ENCODE results near the gene WEE1.
"Not testable (repeated sequence)": the region's sequence is repeated elsewhere in the genome, so short reads cannot be mapped to it uniquely, and the experiment has no call there.

WEE1 gene

DNA sequence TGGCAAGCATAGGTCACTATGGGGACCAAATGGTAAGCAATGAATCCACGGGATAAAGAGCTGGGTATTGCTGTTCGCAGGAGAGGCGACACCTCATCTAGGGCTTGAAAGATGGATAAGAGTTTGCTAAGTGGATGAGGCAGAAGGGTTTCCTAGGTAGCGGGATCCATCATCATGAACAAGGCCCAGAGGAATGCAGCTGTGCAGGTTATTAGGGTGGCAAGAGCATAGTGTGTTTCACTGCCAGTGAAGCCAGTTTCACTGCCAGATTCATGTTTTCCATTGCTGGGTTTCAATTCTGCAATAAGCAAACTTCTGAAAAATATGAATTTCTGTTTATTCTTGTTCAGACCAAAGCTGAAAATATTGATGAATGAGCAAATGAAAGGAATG lies 27.2 kb downstream of the WEE1 start:
- no peak for DNase-seq (ENCODE audit: low spot score)
- Histone ChIP-seq H3K4me3 (no peak overlapping the region), H3K27ac (no peak overlapping the region)
- TF ChIP-seq, protein P1, sequence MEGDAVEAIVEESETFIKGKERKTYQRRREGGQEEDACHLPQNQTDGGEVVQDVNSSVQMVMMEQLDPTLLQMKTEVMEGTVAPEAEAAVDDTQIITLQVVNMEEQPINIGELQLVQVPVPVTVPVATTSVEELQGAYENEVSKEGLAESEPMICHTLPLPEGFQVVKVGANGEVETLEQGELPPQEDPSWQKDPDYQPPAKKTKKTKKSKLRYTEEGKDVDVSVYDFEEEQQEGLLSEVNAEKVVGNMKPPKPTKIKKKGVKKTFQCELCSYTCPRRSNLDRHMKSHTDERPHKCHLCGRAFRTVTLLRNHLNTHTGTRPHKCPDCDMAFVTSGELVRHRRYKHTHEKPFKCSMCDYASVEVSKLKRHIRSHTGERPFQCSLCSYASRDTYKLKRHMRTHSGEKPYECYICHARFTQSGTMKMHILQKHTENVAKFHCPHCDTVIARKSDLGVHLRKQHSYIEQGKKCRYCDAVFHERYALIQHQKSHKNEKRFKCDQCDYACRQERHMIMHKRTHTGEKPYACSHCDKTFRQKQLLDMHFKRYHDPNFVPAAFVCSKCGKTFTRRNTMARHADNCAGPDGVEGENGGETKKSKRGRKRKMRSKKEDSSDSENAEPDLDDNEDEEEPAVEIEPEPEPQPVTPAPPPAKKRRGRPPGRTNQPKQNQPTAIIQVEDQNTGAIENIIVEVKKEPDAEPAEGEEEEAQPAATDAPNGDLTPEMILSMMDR (IDR thresholded peaks at IDR 0.05), result no peak

DNA sequence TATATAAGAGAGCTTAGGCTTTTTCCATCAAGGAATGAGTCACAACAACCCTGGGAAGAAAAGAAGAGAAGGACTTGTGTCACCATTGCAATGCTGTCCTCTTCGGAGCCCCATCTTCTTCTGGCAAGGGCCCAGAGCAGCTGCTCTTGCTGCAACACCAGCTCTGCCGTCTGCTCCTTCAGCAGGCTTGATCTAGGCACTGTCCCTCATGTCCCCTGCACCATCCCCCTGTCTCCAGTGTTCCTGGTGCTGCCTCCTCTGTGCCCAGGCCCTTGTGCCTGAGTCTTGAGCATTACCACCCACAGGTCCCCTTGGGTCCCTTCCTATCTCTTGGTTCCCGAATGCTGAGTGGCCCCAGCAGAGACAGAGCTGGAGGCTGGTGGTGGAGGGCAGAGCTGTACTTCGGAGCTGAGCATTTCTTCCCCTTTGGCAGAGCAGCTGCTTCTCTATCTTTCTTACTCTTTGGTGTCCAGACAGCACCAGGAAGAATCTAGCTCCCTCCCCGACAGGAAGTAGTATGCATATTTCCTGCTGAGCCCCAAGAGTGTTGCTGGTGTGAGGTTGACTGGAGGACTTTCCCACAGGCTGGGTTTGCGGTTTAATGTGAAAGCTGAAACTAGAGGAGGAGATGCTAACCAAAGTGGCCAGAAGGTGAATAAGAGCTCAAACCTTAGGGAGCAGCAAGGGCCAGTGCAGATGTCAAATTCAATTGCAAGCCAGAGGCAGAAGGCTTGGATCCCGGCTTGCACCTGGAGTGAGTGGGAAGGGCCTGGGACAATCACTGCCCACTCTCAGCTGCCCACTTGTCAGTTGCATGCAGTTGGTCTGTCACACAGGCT lies 27.8 kb downstream of the WEE1 start:
- Histone ChIP-seq H3K4me3 (no peak overlapping the region), H3K27ac (no peak overlapping the region)
- DNase-seq (ENCODE audit: low spot score), result no peak
- TF ChIP-seq, protein P1 (IDR thresholded peaks at IDR 0.05), result no peak

DNA sequence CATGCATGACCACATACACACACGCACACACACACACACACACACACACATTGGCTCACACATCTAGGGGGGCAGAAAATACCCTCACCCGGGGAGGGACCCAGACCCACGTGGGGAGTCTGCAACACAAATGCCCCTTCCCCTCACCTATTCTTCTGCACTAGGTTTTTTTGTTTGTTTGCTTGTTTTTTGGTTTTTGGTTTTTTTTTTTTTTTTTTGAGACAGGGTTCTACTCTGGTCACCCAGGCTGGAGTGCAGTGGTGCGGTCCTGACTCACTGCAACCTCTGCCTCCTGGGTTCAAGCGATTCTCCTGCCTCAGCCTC lies 28.4 kb downstream of the WEE1 start:
- no peak for DNase-seq (ENCODE audit: low spot score)
- TF ChIP-seq, protein P1 (IDR thresholded peaks at IDR 0.05), result no peak
- Histone ChIP-seq H3K4me3 (no peak overlapping the region), H3K27ac (no peak overlapping the region)

DNA sequence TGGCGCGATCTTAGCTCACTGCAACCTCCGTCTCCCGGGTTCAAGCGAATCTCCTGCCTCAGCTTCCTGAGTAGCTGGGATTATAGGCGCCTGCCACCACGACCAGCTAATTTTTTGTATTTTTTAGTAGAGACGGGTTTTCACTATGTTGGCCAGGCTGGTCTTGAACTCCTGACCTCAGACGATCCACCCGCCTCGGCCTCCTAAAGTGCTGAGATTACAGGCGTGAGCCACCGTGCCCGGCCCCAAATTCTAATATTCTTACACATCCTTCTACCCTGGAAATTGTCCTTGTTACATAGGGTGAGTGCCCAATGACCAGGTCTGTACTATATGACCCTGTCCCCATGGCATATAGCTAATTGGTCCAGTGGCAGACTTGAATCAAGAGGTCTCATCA lies 29.7 kb downstream of the WEE1 start:
- DNase-seq (ENCODE audit: low spot score); H3K4me3 ChIP-seq; H3K27ac ChIP-seq: not testable (repeated sequence)

DNA sequence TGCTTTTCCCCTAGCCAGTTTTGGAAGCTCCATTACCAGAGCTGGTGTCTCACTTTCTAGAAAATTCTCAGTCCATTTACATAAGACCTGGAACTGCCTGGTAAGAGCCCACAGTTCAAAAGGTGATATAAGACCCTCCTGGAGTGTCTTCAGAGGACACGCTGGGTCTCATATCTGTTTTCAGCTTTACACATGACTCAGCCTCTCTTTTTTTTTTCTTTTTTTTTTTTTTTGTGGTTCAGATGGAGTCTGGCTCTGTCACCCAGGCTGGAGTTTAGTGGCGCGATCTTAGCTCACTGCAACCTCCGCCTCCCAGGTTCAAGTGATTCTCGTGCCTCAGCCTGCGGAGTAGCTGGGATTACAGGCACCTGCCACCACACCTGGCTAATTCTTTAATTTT lies 30.7 kb downstream of the WEE1 start:
- Histone ChIP-seq H3K4me3 (no peak overlapping the region), H3K27ac (no peak overlapping the region)
- DNase-seq (ENCODE audit: low spot score), result no peak
- TF ChIP-seq, protein P1 (IDR thresholded peaks at IDR 0.05), result no peak

DNA sequence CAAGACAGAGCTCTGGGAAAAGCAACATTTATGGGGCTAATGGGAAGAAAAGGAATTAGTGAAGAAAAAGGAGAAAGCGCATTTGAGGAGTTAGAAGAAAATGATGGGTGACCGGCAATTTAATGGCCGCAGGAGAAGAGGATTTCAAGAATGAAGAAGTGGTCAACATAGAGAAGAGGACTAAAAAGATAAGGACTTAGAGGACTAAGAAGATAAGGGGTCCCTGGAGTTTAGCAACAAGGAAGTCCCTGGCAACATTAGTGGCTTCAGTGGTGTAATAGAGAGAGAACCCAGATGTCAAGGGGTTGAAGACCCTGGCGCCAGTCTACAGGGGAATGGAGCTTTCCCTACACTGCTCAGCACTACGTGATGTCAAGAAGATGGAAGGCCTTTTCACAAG lies 32.3 kb downstream of the WEE1 start:
- no peak for DNase-seq (ENCODE audit: low spot score)
- Histone ChIP-seq H3K27ac (no peak overlapping the region), H3K4me3 (no peak overlapping the region)
- TF ChIP-seq, protein P1 (IDR thresholded peaks at IDR 0.05), result no peak

DNA sequence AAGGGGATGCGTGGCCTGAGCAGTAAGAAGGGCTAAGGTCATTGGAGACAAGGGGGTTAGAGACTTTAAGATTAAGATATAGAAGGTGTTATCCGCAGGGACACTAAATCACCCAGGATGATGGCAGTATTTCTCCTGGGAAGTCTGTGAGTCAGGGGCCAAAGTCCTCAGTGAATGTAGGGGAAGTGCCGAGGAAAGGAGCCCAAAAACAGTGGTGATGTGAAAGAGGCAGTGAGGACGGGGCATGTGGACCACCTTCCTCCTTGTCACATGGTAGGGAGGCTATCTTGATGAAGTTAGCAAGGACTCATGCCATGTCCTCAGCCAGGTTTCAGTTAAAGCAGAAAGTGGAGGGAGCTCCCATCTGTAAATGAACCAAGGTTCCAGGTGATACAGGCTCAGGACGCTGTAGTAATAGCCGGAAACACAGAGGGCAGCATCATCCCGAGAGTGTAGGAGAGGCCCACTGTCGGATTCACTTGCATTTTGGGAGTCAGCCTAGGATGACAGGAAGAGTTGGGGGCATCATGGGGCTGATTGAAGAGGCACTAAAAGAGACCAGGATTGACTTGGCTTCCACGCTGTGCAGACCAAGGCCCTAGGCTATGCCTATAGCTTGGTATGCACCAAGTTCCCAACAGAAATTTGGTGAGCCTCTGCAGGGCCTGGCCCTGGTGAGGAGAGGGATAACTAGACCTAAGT lies 33.5 kb downstream of the WEE1 start:
- H3K4me3 ChIP-seq, result no peak overlapping the region
- no peak for DNase-seq (ENCODE audit: low spot score)
- TF ChIP-seq, protein P1 (IDR thresholded peaks at IDR 0.05), result no peak
- no peak overlapping the region for H3K27ac ChIP-seq

Data from coronary artery (tissue), 2 donors.